22Rv1 (cell line): ENCODE results near the gene ARHGEF38.

Source experiments
- ZFX ChIP-seq: fragments of 450-650 bp; IDR thresholded peaks from 2 replicates; pipeline ENCODE4 v1.6.1; 2017; ENCODE audit warnings: antibody characterized with exemption, borderline replicate concordance
- TF ChIP-seq, protein P1 (sequence below): fragments of 450-650 bp; IDR thresholded peaks from 2 replicates; pipeline ENCODE4 v1.5.1; 2017; ENCODE audit warnings: mild to moderate bottlenecking

DNA sequence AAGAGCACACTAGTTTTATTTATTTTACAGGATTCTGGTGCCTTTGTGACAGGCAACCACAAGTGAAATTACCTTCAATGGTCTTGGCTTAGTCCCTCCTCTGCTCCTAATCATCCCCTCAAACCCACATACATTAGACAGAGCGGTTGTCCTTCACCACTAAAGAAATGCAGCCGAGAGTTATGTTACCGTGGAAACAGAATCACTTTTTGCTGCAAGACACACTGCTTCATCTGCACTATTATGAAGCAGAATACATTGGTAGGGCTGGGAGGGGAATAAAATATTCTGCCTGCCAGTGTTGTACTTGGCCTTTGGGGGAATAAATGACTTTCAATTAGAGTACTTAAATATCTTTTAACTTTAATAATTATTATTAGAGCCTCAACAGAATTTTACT lies 75.2 kb downstream of the ARHGEF38 start:
- TF ChIP-seq, protein P1, sequence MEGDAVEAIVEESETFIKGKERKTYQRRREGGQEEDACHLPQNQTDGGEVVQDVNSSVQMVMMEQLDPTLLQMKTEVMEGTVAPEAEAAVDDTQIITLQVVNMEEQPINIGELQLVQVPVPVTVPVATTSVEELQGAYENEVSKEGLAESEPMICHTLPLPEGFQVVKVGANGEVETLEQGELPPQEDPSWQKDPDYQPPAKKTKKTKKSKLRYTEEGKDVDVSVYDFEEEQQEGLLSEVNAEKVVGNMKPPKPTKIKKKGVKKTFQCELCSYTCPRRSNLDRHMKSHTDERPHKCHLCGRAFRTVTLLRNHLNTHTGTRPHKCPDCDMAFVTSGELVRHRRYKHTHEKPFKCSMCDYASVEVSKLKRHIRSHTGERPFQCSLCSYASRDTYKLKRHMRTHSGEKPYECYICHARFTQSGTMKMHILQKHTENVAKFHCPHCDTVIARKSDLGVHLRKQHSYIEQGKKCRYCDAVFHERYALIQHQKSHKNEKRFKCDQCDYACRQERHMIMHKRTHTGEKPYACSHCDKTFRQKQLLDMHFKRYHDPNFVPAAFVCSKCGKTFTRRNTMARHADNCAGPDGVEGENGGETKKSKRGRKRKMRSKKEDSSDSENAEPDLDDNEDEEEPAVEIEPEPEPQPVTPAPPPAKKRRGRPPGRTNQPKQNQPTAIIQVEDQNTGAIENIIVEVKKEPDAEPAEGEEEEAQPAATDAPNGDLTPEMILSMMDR = no peak
- no peak for TF ChIP-seq ZFX
